Measurements from ENCODE around the gene COL3A1.

COL3A1 gene

GRCh38 chr2:188974164-188974563 lies at the start of gene COL3A1:
TSS of gene COL3A1 (plus strand) at chr2:188974373. CDS start at chr2:188974490, 117 bp downstream.
- DNase-seq (ENCODE audit: low spot score) = no peak

GRCh38 chr2:188928643-188929042 lies 45.5 kb upstream of the COL3A1 start:
- no peak for DNase-seq (ENCODE audit: low spot score)

- no peak for DNase-seq (ENCODE audit: low spot score)
Measured at GRCh38 chr2:188931361-188931760, 42.8 kb upstream of the COL3A1 start.

- peak; percentile 7 for DNase-seq (ENCODE audit: low spot score)
Measured at GRCh38 chr2:188937228-188938220, 36.6 kb upstream of the COL3A1 start.

- no peak for DNase-seq (ENCODE audit: low spot score)
Measured at GRCh38 chr2:188940171-188940570, 34.0 kb upstream of the COL3A1 start.

GRCh38 chr2:188944442-188944841 lies 29.7 kb upstream of the COL3A1 start:
- no peak for DNase-seq (ENCODE audit: low spot score)

- no peak for DNase-seq (ENCODE audit: low spot score)
Measured at GRCh38 chr2:188949046-188949818, 24.9 kb upstream of the COL3A1 start.

- no peak for DNase-seq (ENCODE audit: low spot score)
Measured at GRCh38 chr2:188952901-188953300, 21.3 kb upstream of the COL3A1 start.

- no peak for DNase-seq (ENCODE audit: low spot score)
Measured at GRCh38 chr2:188956290-188956689, 17.9 kb upstream of the COL3A1 start.

- DNase-seq (ENCODE audit: low spot score) = no peak
Measured at GRCh38 chr2:188956961-188957360, 17.2 kb upstream of the COL3A1 start.

- no peak for DNase-seq (ENCODE audit: low spot score)
Measured at GRCh38 chr2:188957646-188958045, 16.5 kb upstream of the COL3A1 start.

GRCh38 chr2:188963741-188964140 lies 10.4 kb upstream of the COL3A1 start:
- no peak for DNase-seq (ENCODE audit: low spot score)

- DNase-seq (ENCODE audit: low spot score) = no peak
Measured at GRCh38 chr2:188964976-188965546, 9.1 kb upstream of the COL3A1 start.

- no peak for DNase-seq (ENCODE audit: low spot score)
Measured at GRCh38 chr2:188965563-188965962, 8.6 kb upstream of the COL3A1 start.

GRCh38 chr2:188966079-188966571 lies 8.0 kb upstream of the COL3A1 start:
- DNase-seq (ENCODE audit: low spot score) = no peak

GRCh38 chr2:188966728-188967440 lies 7.3 kb upstream of the COL3A1 start:
- no peak for DNase-seq (ENCODE audit: low spot score)

GRCh38 chr2:188969236-188969635 lies 4.9 kb upstream of the COL3A1 start:
- DNase-seq (ENCODE audit: low spot score) = no peak

- DNase-seq (ENCODE audit: low spot score) = no peak
Measured at GRCh38 chr2:188969651-188970050, 4.5 kb upstream of the COL3A1 start.

GRCh38 chr2:188970211-188970610 lies 4.0 kb upstream of the COL3A1 start:
- no peak for DNase-seq (ENCODE audit: low spot score)

- DNase-seq (ENCODE audit: low spot score) = no peak
Measured at GRCh38 chr2:188971432-188971861, 2.7 kb upstream of the COL3A1 start.

- DNase-seq (ENCODE audit: low spot score) = no peak
Measured at GRCh38 chr2:188973641-188974040, 532 bp upstream of the COL3A1 start.
